ENCODE results near the gene ELOVL2. TPM values are rescaled to one million over a fixed set of nuclear protein-coding genes. Genes with fewer than 3 reads are reported as not detected.

The ELOVL2 gene
- polyA plus RNA-seq, 3 donors = 0.34 to 1.4 (median 0.79) TPM

GRCh38 chr6:10962673-10963072 is 81.4 kb downstream of the ELOVL2 start:
- 52 to 61% (median 60%) methylated on average over 1 of the region's 1 CpG for WGBS, 3 donors
- no peak overlapping the region for H3K27ac ChIP-seq (ENCODE audit: low read depth, low read length)

- no peak overlapping the region for H3K27ac ChIP-seq (ENCODE audit: low read depth, low read length)
- WGBS, 3 donors = 68 to 88% (median 84%) methylated on average over 3 of the region's 3 CpGs
Observed at GRCh38 chr6:10961837-10962236, 82.3 kb downstream of the ELOVL2 start.

- no peak overlapping the region for H3K27ac ChIP-seq (ENCODE audit: low read depth, low read length)
- WGBS, 3 donors = 77 to 91% (median 89%) methylated on average over 2 of the region's 2 CpGs
Observed at GRCh38 chr6:10960171-10960570, 83.9 kb downstream of the ELOVL2 start.

GRCh38 chr6:10957414-10957886 is 86.7 kb downstream of the ELOVL2 start:
- 77 to 93% (median 88%) methylated on average over 6 of the region's 6 CpGs for WGBS, 3 donors
- H3K27ac ChIP-seq (ENCODE audit: low read depth, low read length) = no peak overlapping the region

- no peak overlapping the region for H3K27ac ChIP-seq (ENCODE audit: low read depth, low read length)
Observed at GRCh38 chr6:10956776-10957175, 87.3 kb downstream of the ELOVL2 start.

GRCh38 chr6:10954590-10955010 is 89.5 kb downstream of the ELOVL2 start:
- no peak overlapping the region for H3K27ac ChIP-seq (ENCODE audit: low read depth, low read length)
- 33 to 39% (median 37%) methylated on average over 15 of the region's 15 CpGs for WGBS, 3 donors

GRCh38 chr6:10951675-10952282 is 92.3 kb downstream of the ELOVL2 start:
- WGBS, 3 donors = 18 to 57% (median 57%) methylated on average over 6 of the region's 6 CpGs
- no peak overlapping the region for H3K27ac ChIP-seq (ENCODE audit: low read depth, low read length)

- no peak overlapping the region for H3K27ac ChIP-seq (ENCODE audit: low read depth, low read length)
- 84 to 92% (median 90%) methylated on average over 6 of the region's 6 CpGs for WGBS, 3 donors
Observed at GRCh38 chr6:10949579-10950490, 94.3 kb downstream of the ELOVL2 start.

- no peak overlapping the region for H3K27ac ChIP-seq (ENCODE audit: low read depth, low read length)
- WGBS, 3 donors = 85 to 97% (median 97%) methylated on average over 5 of the region's 5 CpGs
Observed at GRCh38 chr6:10947966-10948365, 96.1 kb downstream of the ELOVL2 start.

GRCh38 chr6:10945845-10946244 is 98.3 kb downstream of the ELOVL2 start:
- WGBS, 3 donors = 74 to 94% (median 87%) methylated on average over 1 of the region's 1 CpG
- no peak overlapping the region for H3K27ac ChIP-seq (ENCODE audit: low read depth, low read length)

GRCh38 chr6:10939840-10940239 is 104.3 kb downstream of the ELOVL2 start:
- H3K27ac ChIP-seq (ENCODE audit: low read depth, low read length) = no peak overlapping the region
- WGBS, 3 donors = 87 to 96% (median 91%) methylated on average over 2 of the region's 2 CpGs

GRCh38 chr6:10933126-10933525 is 111.0 kb downstream of the ELOVL2 start:
- no peak overlapping the region for H3K27ac ChIP-seq (ENCODE audit: low read depth, low read length)
- 60 to 77% (median 69%) methylated on average over 1 of the region's 1 CpG for WGBS, 3 donors

Other genes with a start within 250 kb of the ELOVL2 start
- gene MAK, start 205.8 kb downstream of the ELOVL2 start, polyA plus RNA-seq = under 1 TPM; 0.09 to 0.37 (median 0.11) TPM
- not detected for gene GCM2, start 162.3 kb downstream of the ELOVL2 start, polyA plus RNA-seq
- gene SYCP2L, start 157.3 kb downstream of the ELOVL2 start, polyA plus RNA-seq = under 1 TPM; 0.18 to 0.34 (median 0.22) TPM
- gene SMIM13, start 49.5 kb upstream of the ELOVL2 start, polyA plus RNA-seq = 1 to 10 TPM; 1.8 to 3.7 (median 3.3) TPM
- under 1 TPM in 2 of 3 donors, not detected in 1; 0.01 to 0.06 TPM for gene ERVFRD-1, start 67.4 kb upstream of the ELOVL2 start, polyA plus RNA-seq
- 10 to 100 TPM in 2 of 3 donors, 1 to 10 TPM in 1; 7.5 to 48.5 (median 25.4) TPM for gene NEDD9, start 188.4 kb upstream of the ELOVL2 start, polyA plus RNA-seq